ENCODE results near the gene EEF1AKMT2.

DNA sequence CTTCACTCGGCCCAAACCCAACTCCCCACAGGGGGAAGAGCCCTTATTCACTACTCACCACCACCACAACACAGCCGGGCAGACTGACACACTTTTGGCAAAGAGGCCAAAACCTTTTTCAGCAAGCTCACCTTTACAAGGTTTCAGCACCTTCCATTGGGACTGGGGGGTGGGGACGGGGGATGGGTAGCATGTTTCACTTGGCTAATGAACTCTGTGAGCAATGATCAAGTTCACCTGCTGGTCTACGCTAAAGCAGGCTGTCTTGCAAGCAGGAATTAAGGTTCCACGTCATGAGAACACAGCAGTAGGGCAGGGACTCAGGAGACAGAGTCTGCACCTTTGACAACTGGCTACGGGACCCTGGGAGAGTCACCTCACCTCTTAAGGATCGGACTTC, 54.5 kb downstream of the EEF1AKMT2 start:
- no peak for TF ChIP-seq POLR2A (IDR thresholded peaks at IDR 0.05)
- TF ChIP-seq, protein P1, sequence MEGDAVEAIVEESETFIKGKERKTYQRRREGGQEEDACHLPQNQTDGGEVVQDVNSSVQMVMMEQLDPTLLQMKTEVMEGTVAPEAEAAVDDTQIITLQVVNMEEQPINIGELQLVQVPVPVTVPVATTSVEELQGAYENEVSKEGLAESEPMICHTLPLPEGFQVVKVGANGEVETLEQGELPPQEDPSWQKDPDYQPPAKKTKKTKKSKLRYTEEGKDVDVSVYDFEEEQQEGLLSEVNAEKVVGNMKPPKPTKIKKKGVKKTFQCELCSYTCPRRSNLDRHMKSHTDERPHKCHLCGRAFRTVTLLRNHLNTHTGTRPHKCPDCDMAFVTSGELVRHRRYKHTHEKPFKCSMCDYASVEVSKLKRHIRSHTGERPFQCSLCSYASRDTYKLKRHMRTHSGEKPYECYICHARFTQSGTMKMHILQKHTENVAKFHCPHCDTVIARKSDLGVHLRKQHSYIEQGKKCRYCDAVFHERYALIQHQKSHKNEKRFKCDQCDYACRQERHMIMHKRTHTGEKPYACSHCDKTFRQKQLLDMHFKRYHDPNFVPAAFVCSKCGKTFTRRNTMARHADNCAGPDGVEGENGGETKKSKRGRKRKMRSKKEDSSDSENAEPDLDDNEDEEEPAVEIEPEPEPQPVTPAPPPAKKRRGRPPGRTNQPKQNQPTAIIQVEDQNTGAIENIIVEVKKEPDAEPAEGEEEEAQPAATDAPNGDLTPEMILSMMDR (IDR thresholded peaks at IDR 0.05), result no peak
- no peak for TF ChIP-seq POLR2AphosphoS5 (IDR thresholded peaks at IDR 0.05; ENCODE audit: insufficient read depth in 1 of 2, low read depth in 1 of 2)

Data from vagina (tissue), 2 donors.